Upper lobe of left lung (tissue), 6 donors: Measurements from ENCODE around the gene FAM110D. TPM values are rescaled to one million over a fixed set of nuclear protein-coding genes. Genes with fewer than 3 reads are reported as not detected.

ENCODE experiments used
- ATAC-seq, 2 donors: fragments of 200-7000 bp; cut with Tn5 transposase; one replicate each; pipeline ENCODE4 v1.9.1; 2022; ENCODE audit warnings: mild to moderate bottlenecking in 2 of 2, moderate library complexity in 2 of 2; ENCODE audit not compliant: low FRiP score in 2 of 2
- DNase-seq, 2 donors: peaks; one replicate each; pipeline ENCODE4 v3.0.0-alpha.2; 2019 to 2020
- H3K27ac ChIP-seq, 4 donors: fragments of 200-600 bp; sonication (generic); one replicate each; pipeline ENCODE4 v1.5.1; 2016 to 2019
- H3K27me3 ChIP-seq, 4 donors: fragments of 200-600 bp; sonication (generic); one replicate each; pipeline ENCODE4 v1.5.1; 2017 to 2019
- H3K36me3 ChIP-seq, 4 donors: fragments of 200-600 bp; sonication (generic); one replicate each; pipeline ENCODE4 v1.5.1; 2016 to 2019
- H3K4me1 ChIP-seq, 4 donors: fragments of 200-600 bp; sonication (generic); one replicate each; pipeline ENCODE4 v1.5.1; 2018 to 2019
- H3K4me3 ChIP-seq, 4 donors: fragments of 200-600 bp; sonication (generic); one replicate each; pipeline ENCODE4 v1.5.1; 2017 to 2019; ENCODE audit warnings: mild to moderate bottlenecking in 2 of 4, moderate library complexity in 1 of 4
- H3K9me3 ChIP-seq, 4 donors: fragments of 200-600 bp; sonication (generic); one replicate each; pipeline ENCODE4 v1.5.1; 2018 to 2019
- EP300 ChIP-seq, 4 donors: sonication (generic); formaldehyde crosslinking; IDR thresholded peaks; one replicate each; pipeline ENCODE4 v1.5.1; 2017; ENCODE audit warnings: antibody characterized with exemption in 4 of 4, control low read depth in 2 of 4
- POLR2A ChIP-seq, 4 donors: fragments of 450-650 bp; IDR thresholded peaks; one replicate each; pipeline ENCODE4 v1.5.1; 2016 to 2017; ENCODE audit warnings: antibody characterized with exemption in 4 of 4, mild to moderate bottlenecking in 2 of 4
- POLR2AphosphoS5 ChIP-seq, 2 donors: sonication (generic); formaldehyde crosslinking; IDR thresholded peaks; one replicate each; pipeline ENCODE4 v1.5.1; 2017; ENCODE audit warnings: antibody characterized with exemption in 2 of 2
- WGBS, 2 donors: methylation state at CpG; one replicate each; pipeline ENCODE4 v1.1.5; 2017 to 2018; 5-methylcytosine and 5-hydroxymethylcytosine counted together
- total RNA-seq, 6 donors: library from RNA; depleted of rRNA in 4 of 6; stranded (reverse); fragments of >200 nt in 4 of 6; gene quantifications; one replicate each; pipeline versions ENCODE4 v1.1.0 to v1.2.1, GENCODE V29; 2016 to 2021
- TF ChIP-seq, protein P1 (sequence below), 6 experiments: fragments of 450-650 bp in 4 of 6; fragments of 200-600 bp in 2 of 6; sonication (generic) in 2 of 6; IDR thresholded peaks; one replicate each; pipeline ENCODE4 v1.5.1; 2016 to 2019; ENCODE audit warnings: antibody characterized with exemption in 6 of 6
- donor health status: DM: no; HTN: no; CAD: no; lungs with moderate emphysema.
- donor health status: DM: no; HTN: yes; CAD: no; lungs with severe emphysema.

Gene FAM110D
- 1 to 10 TPM; 1.0 to 6.7 (median 4.7) TPM for total RNA-seq

DNA sequence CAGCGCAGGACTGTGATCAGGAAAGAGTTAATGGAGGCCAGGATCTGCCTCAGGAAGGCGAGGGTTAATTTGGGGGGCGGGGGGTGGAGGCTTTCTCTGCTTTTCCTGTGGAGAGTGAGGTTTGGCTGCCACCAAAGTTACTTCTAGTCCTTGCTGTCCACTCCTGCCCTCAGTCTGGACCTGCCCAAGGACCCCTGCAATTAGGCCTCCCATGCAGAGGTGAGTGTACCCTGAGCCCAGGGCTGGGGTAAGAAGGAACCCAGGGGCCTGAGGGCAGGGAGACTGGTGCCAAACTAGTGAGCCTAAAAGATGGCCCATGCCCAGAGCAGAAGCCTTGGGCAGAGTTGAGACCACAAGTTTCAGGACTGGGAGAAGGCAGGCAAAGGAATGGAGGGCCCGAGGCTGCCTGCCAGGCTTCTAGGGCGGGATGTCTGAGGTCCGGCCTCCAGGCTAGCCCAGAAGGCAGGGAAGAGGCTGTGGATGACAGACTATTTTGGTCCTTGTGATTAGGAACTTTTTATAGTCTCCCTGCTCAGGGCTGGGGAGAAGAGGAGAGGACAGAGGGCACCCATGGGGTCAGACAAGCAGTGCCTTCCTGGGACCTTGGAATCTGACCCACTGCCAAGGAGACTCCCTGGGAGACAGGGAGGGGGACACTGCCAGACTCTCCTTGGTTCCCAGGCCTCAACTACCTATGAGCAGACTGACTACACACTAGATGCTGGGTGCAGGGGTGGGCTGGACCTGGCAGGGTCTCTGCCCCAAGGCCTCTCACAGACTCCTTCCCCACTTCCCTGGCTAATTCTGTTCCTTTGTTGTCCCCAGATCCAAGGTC is at the start of gene FAM110D:
TSS of gene FAM110D (plus strand) at position 172 of the 835 bp plus-strand sequence. CDS start 2,213 bp downstream, outside the sequence.
- Histone ChIP-seq H3K4me3 (peak within 1 kb of the TSS; percentile 1 to 62 (median 52)), H3K27me3 (peaks cover 0 to 3% (median 0%) of the 10 kb centered on the region in 4 donors), H3K4me1 (peaks cover 32 to 40% (median 40%) of the 10 kb centered on the region in 4 donors), H3K36me3 (no peaks in the 10 kb centered on the region), H3K27ac (peak within 1 kb of the TSS; percentile 55 to 83 (median 70)), H3K9me3 (no peaks in the 10 kb centered on the region)
- whole genome bisulfite sequencing, 2 donors: 42 to 52% methylated on average over 6 of the region's 6 CpGs
- TF ChIP-seq EP300 (IDR thresholded peaks at IDR 0.05): no peak
- TF ChIP-seq, protein P1, sequence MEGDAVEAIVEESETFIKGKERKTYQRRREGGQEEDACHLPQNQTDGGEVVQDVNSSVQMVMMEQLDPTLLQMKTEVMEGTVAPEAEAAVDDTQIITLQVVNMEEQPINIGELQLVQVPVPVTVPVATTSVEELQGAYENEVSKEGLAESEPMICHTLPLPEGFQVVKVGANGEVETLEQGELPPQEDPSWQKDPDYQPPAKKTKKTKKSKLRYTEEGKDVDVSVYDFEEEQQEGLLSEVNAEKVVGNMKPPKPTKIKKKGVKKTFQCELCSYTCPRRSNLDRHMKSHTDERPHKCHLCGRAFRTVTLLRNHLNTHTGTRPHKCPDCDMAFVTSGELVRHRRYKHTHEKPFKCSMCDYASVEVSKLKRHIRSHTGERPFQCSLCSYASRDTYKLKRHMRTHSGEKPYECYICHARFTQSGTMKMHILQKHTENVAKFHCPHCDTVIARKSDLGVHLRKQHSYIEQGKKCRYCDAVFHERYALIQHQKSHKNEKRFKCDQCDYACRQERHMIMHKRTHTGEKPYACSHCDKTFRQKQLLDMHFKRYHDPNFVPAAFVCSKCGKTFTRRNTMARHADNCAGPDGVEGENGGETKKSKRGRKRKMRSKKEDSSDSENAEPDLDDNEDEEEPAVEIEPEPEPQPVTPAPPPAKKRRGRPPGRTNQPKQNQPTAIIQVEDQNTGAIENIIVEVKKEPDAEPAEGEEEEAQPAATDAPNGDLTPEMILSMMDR (IDR thresholded peaks at IDR 0.05): no peak
- TF ChIP-seq POLR2A (IDR thresholded peaks at IDR 0.05): no peak
- peak; percentile 11 to 57 for TF ChIP-seq POLR2AphosphoS5 (IDR thresholded peaks at IDR 0.05)
- no peak for ATAC-seq
- DNase-seq: no peak

DNA sequence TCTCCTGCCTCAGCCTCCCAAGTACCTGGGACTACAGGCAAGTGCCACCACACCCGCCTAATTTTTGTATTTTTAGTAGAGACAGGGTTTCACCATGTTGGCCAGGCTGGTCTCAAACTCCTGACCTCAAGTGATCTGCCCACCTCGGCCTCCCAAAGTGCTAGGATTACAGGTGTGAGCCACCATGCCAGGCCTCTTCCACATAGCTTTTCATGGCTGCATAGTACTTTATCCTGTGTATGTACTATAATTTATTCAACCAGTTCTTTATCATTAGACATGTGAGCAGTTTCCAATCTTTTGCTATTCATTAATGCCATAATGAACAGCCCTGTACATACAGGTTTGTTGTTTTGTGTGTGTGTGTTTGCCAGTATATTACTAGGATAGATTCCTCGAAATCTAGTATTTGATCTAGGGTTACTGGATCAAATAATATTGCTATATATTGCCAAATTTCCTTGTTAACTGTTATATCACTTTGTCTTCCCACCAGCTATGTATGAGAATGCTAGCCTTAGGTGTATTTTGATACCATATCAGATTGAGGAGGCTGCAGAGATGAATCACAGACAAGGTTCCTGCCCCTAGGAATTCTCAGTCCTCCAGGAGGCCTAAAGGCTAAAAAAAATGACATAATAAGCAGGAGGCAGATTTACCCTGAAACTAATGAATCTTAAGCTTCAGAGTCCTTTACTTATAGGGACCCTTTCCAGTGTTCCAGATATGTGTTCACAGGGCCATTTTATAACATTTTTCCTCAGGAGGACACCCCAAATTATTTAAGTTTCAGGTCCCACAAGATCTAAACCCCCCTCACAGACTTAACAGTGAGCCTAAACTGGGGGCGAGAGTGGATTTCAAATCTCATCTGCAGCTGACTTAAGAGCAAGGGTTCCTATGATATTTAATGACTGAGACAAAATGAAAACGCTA is 49.4 kb upstream of the FAM110D start:
- TF ChIP-seq POLR2AphosphoS5 (IDR thresholded peaks at IDR 0.05): no peak
- no peak for TF ChIP-seq EP300 (IDR thresholded peaks at IDR 0.05)
- TF ChIP-seq, protein P1 (IDR thresholded peaks at IDR 0.05): no peak
- TF ChIP-seq POLR2A (IDR thresholded peaks at IDR 0.05): no peak
- ATAC-seq: no peak
- DNase-seq: no peak
- Histone ChIP-seq H3K27me3 (no peaks in the 10 kb centered on the region), H3K27ac (peak overlapping the region in 1 of 4 donors; percentile 97), H3K4me3 (no peak overlapping the region), H3K9me3 (no peaks in the 10 kb centered on the region), H3K4me1 (peaks cover 16 to 30% (median 28%) of the 10 kb centered on the region in 4 donors), H3K36me3 (no peaks in the 10 kb centered on the region)
- WGBS, 2 donors: 93 to 97% methylated on average over 5 of the region's 5 CpGs

DNA sequence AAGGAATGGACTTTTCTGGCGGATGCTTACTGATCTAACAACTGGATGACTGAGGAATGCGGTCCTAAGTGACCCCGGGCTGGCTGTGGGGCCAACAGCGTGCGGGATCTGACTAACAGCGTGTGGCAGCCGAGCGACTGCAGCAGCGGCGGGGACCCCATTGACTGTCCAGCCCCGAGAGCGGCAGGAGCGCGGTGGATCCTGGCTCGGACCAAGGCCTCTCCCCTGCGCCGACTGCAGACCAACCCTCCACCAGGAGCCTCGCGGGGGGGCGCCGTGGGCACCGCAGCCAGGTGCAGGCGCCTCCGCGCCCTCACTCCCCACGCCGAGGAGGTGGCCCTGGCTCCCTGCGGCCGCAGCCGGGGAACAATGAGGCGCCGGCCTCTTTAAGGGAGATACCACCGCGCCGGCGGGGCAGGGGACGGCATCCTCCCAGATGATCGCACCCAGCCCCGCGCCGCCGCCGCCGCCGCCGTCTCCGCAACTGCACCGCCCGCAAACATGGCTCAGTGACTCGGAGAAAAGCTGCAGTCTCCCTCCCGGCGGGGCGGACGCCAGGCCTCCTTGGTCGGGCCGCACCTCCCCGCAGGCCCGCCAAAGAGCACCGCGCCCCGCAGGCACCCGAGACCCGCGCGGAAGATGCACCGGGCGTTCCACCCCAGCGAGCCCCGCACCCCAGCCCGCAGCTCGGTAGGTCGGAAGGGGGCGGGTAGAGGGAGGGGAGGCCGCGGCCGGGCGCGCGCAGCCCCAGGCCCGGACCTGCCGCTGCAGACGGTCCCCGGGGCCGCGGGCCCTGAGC is 47.9 kb upstream of the FAM110D start:
- 0 to 1% methylated on average over 9 to 14 of the region's 85 CpGs for WGBS, 2 donors
- peak; percentile 81 to 95 for DNase-seq
- H3K36me3 ChIP-seq: peaks cover 0 to 2% (median 0%) of the 10 kb centered on the region in 4 donors
- H3K4me3 ChIP-seq: peak overlapping the region; percentile 73 to 98 (median 96)
- no peaks in the 10 kb centered on the region for H3K27me3 ChIP-seq
- H3K27ac ChIP-seq: peak overlapping the region; percentile 91 to 97 (median 94)
- H3K4me1 ChIP-seq: peaks cover 25 to 40% (median 30%) of the 10 kb centered on the region in 4 donors
- peak; percentile 18 to 49 for TF ChIP-seq POLR2AphosphoS5 (IDR thresholded peaks at IDR 0.05)
- TF ChIP-seq, protein P1 (IDR thresholded peaks at IDR 0.05): peak in 2 of 6 experiments; percentile 5 to 16
- TF ChIP-seq EP300 (IDR thresholded peaks at IDR 0.05): no peak
- peak in 2 of 4 donors; percentile 10 to 28 for TF ChIP-seq POLR2A (IDR thresholded peaks at IDR 0.05)
- peak; percentile 83 to 87 for ATAC-seq
- no peaks in the 10 kb centered on the region for H3K9me3 ChIP-seq
